Measurements from ENCODE around the gene SLC44A2.

The SLC44A2 gene

GRCh38 chr19:10680545-10681135, 55.3 kb downstream of the SLC44A2 start:
- in situ Hi-C loops (cut with MboI; ENCODE audit: low sequenced_read_pairs), result no loop called here

GRCh38 chr19:10681658-10682057, 56.3 kb downstream of the SLC44A2 start:
- in situ Hi-C loops (cut with MboI; ENCODE audit: low sequenced_read_pairs), result no loop called here

GRCh38 chr19:10682397-10683063, 57.2 kb downstream of the SLC44A2 start:
- in situ Hi-C loops (cut with MboI; ENCODE audit: low sequenced_read_pairs), result no loop called here

- in situ Hi-C loops (cut with MboI; ENCODE audit: low sequenced_read_pairs), result no loop called here
Observed at GRCh38 chr19:10683064-10683426, 57.7 kb downstream of the SLC44A2 start.

GRCh38 chr19:10683582-10683981, 58.2 kb downstream of the SLC44A2 start:
- in situ Hi-C loops (cut with MboI; ENCODE audit: low sequenced_read_pairs), result no loop called here

GRCh38 chr19:10685210-10685609, 59.9 kb downstream of the SLC44A2 start:
- in situ Hi-C loops (cut with MboI; ENCODE audit: low sequenced_read_pairs), result no loop called here

GRCh38 chr19:10686193-10686592, 60.8 kb downstream of the SLC44A2 start:
- in situ Hi-C loops (cut with MboI; ENCODE audit: low sequenced_read_pairs), result no loop called here

GRCh38 chr19:10686661-10687517, 61.5 kb downstream of the SLC44A2 start:
- in situ Hi-C loops (cut with MboI; ENCODE audit: low sequenced_read_pairs), result no loop called here

GRCh38 chr19:10687518-10688288, 62.4 kb downstream of the SLC44A2 start:
- in situ Hi-C loops (cut with MboI; ENCODE audit: low sequenced_read_pairs), result no loop called here

- in situ Hi-C loops (cut with MboI; ENCODE audit: low sequenced_read_pairs), result no loop called here
Observed at GRCh38 chr19:10688545-10689280, 63.4 kb downstream of the SLC44A2 start.

- in situ Hi-C loops (cut with MboI; ENCODE audit: low sequenced_read_pairs), result no loop called here
Observed at GRCh38 chr19:10690341-10690781, 65.0 kb downstream of the SLC44A2 start.

- in situ Hi-C loops (cut with MboI; ENCODE audit: low sequenced_read_pairs), result no loop called here
Observed at GRCh38 chr19:10691178-10691881, 66.0 kb downstream of the SLC44A2 start.

GRCh38 chr19:10691883-10692282, 66.5 kb downstream of the SLC44A2 start:
- in situ Hi-C loops (cut with MboI; ENCODE audit: low sequenced_read_pairs), result no loop called here

GRCh38 chr19:10692673-10693264, 67.4 kb downstream of the SLC44A2 start:
- in situ Hi-C loops (cut with MboI; ENCODE audit: low sequenced_read_pairs), result no loop called here
